GM19328 (cell line): ENCODE data around the gene MYBBP1A.
A peak's percentile ranks its signal among the peaks of the same experiment; 100 is the strongest.
"Not testable (repeated sequence)": the region's sequence is repeated elsewhere in the genome, so short reads cannot be mapped to it uniquely, and the experiment has no call there.

Experiments
- ATAC-seq: cut with Tn5 transposase; IDR thresholded peaks from one replicate; pipeline ENCODE4 v1.9.1; 2021; ENCODE audit warnings: mild to moderate bottlenecking, moderate library complexity; ENCODE audit not compliant: unreplicated experiment

MYBBP1A gene, protein sequence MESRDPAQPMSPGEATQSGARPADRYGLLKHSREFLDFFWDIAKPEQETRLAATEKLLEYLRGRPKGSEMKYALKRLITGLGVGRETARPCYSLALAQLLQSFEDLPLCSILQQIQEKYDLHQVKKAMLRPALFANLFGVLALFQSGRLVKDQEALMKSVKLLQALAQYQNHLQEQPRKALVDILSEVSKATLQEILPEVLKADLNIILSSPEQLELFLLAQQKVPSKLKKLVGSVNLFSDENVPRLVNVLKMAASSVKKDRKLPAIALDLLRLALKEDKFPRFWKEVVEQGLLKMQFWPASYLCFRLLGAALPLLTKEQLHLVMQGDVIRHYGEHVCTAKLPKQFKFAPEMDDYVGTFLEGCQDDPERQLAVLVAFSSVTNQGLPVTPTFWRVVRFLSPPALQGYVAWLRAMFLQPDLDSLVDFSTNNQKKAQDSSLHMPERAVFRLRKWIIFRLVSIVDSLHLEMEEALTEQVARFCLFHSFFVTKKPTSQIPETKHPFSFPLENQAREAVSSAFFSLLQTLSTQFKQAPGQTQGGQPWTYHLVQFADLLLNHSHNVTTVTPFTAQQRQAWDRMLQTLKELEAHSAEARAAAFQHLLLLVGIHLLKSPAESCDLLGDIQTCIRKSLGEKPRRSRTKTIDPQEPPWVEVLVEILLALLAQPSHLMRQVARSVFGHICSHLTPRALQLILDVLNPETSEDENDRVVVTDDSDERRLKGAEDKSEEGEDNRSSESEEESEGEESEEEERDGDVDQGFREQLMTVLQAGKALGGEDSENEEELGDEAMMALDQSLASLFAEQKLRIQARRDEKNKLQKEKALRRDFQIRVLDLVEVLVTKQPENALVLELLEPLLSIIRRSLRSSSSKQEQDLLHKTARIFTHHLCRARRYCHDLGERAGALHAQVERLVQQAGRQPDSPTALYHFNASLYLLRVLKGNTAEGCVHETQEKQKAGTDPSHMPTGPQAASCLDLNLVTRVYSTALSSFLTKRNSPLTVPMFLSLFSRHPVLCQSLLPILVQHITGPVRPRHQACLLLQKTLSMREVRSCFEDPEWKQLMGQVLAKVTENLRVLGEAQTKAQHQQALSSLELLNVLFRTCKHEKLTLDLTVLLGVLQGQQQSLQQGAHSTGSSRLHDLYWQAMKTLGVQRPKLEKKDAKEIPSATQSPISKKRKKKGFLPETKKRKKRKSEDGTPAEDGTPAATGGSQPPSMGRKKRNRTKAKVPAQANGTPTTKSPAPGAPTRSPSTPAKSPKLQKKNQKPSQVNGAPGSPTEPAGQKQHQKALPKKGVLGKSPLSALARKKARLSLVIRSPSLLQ (N-terminal part only)

DNA sequence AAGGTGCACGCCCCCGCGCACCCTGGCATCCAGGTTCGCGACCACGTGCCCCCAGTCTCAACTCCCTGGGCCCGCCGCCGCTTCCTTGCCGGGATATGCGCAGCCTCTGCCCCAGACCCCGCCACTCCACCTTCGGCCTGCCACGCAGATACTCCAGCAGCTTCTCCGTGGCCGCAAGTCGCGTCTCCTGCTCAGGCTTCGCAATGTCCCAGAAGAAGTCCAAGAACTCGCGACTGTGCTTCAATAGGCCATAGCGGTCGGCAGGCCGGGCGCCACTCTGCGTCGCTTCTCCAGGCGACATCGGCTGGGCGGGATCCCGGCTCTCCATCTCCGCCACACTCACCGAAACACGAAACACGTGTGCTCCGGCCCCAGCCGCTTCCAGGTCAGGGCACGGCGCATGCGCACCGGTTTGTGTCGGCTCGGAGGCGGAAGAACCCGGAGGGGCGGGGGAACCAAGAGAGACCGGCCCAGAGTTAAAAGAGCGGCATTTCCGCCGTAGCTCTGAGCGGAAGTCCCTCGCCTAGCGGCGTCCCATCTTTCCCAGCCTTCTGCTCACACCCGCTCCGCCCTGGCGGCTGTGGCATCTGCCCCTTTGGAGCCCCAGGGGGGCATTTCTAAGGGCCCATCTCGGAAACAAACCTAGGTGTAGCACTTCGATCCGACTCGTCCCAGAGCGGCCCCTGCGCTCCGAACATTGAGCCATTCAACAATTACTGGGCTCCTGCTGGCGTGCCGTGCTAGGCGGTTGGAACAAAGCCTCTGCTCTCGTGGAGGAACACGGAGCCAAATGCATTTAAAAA is at the start of gene MYBBP1A:
Gene MYBBP1A (minus strand): TSS at position 388 of the 803 bp plus-strand sequence. CDS start 60 bp downstream, at position 328.
- peak; percentile 77 for ATAC-seq

DNA sequence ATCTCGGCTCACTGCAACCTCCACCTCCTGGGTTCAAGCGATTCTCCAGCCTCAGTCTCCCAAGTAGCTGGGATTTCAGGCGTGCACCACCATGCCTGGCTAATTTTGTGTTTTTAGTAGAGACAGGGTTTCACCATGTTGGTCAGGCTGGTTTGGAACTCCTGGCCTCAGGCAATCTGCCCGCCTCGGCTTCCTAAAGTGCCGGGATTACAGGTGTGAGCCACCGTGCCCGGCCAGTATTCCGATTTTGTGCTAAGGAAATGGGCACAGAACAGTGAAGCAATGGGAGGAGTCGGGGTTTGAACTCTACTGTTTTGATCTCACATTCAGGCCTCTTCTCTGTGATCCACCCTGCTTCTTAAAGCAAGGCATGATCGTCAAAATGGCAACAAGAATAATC is 49.6 kb upstream of the MYBBP1A start:
- ATAC-seq: not testable (repeated sequence)

DNA sequence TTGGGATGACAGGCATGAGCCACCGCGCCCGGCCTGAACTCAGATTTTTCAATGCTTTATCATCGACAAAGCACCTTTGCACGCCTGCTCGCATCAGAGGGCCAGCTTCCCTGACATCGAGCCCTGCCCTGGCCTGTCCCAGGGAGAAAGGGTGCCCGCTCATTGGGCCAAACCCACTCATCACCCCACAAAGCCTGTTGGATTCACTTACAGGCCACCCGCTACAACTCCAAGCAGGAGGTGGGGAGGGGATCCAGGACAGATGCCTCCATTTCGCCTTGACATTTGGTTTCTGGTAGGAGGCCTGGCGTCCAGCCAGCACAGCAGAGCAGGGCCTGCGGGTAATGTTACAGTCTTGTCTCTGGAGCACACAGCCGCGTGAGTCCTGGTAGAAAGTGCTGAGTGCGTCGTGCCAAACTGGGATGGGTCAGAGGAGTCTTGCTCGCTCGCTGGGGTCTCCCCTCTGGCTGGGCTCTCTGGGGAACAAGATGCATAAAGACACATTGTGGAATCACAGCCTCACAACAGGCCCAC is 49.0 kb upstream of the MYBBP1A start:
- no peak for ATAC-seq

DNA sequence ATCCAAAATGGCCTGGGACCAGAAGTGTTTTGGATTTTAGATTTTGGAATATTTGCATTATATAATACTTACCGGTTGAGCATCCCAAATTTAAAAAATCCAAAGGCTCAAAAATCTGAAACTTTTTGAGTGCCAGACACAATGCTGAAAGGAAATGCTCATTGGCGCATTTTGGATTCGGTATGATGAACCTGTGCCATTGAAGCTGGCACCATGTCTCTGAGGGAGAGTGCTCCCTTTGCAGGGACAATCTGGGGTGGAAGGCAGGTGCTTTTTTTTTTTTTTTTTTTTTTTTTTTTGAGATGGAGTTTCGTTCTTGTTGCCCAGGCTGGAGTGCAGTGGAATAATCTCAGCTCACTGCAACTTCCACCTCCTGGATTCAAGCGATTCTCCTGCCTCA is 46.9 kb upstream of the MYBBP1A start:
- no peak for ATAC-seq

DNA sequence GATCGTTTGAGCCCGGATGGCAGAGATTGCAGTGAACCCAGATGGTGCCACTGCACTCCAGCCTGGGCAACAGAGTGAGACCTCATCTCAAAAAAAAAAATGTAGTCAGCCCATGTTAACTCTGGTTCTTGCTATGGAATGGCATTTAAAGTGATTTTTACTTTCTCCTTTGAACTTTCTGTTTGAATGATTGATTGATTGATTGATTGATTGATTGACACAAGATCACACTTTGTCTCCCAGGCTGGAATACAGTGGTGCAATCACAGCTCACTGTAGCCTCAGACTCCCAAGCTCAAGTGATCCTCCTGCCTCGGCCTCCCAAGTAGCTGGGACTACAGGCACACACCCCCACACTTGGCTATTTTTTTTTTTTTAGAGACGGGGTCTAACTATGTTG is 46.1 kb upstream of the MYBBP1A start:
- no peak for ATAC-seq

DNA sequence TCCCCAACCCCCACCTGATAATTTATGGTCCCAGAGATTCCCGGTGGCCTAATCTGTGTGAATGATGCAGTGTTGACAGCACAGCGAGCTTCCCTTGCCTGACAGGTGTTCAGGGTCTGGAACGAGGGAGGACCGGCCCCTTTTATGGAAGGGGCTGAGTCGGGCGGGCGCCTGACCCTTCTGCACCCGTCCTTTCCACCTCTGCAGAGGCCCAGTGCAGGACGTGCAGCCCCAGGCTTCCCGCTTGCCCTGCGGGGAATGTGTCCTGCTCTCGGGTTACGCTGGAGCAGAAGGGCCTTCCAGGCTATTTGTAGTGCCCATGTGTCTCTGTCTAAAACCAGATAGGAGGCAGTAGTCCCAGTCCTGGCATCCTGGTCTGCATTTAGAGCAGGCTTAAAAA is 45.4 kb upstream of the MYBBP1A start:
- ATAC-seq: no peak

DNA sequence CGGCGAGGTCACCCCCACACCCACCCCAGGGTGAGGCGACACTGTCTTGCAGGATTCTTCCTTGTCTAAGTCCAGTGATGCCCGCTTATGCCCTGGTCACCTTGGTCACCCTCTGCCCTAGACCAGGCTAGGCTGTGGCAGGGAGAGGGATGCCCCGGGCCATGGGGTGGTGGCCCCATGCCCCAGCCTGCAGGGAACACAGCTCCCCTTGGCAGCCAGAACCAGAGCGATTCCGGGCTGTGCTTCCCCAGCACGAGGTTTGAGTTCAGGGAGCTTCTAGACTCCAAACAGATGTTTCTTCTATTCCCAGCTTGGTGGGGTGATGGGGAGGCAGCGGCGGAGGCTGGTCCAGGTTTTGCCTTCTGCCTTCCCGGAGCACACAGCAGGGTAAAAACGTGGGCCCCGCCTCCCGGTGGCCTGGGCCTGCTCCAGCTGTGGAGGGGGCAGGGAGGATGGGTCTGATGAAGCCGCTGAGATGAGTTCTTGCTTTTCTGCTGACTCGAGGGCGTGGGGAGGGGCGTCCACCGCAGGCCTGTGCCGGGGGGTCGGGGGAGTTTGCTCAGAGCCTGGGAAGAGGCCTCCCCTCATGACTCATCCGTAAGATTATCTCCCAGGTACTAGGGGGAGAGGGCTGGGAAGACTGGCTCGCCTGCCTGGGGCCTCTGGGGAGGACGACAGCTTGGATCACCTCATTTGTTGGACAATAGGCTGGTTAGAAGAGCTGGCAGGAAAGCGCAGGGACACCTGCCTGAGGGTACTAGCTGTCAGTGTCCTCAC is 44.5 kb upstream of the MYBBP1A start:
- no peak for ATAC-seq

DNA sequence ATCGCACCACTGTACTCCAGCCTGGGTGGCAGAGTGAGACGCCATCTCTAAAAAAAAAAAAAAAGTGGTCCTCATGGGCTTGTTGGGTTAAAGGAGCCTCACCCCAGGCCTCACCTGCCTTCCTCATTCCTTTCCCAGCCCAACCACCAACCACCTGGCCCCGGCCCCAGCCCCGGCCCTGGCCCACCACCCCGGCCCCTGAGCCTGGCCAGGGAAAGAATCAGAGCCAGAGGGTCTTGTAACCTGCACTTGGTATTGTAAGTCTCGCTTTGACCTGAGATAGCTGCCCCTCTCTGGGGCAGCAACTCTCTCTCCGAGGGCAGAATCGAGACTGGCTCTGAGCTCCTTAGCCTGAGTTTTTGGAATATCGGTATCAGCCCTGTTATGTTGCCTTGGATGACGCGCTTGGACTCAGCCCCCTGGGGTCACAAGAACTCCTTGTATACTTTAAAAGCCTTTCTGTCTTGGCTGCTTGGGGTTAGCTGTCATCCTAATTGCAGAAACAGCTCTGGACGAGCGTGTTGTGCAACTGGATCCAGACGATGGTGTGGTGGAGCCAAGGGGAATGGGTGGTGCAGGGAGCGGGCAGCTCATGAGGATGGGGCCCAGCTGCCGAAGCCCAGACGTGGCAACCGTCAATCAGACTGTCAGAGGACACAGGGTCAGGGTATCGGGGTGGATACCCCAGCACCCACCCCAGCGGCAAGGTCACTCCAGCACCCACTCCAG is 43.8 kb upstream of the MYBBP1A start:
- no peak for ATAC-seq

- no peak for ATAC-seq
These were observed 42.8 kb upstream of the MYBBP1A start for GRCh38 chr17:4597975-4598374.

DNA sequence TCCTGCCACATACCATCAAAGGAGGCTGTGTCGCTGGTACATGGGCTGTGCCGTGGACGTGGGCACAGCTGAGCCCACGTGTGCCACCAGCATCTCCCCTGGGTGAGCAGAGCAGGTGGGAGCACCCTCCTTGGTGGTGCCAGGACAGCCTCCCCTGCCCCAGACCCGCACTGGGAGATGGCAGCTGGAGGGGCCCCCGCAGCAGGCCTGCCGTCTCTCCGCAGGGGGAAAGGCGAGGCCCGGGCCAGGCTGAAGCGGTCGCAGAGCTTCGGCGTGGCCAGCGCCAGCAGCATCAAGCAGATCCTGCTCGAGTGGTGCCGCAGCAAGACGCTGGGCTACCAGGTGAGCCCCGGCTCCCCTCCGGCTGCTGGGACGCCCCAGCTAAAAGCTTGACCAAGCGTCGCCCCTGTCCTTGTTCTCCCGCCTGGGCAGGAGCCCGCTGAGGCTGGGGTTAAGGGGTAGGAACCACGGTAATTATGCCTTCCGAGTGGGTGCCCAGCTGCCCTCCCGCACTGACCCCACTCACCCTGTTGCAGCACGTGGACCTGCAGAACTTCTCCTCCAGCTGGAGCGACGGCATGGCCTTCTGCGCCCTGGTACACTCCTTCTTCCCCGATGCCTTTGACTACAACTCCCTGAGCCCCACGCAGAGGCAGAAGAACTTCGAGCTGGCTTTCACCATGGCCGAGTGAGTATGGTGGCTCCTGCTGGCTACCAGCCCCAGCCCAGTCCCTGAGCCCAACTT is 41.6 kb upstream of the MYBBP1A start:
- no peak for ATAC-seq

DNA sequence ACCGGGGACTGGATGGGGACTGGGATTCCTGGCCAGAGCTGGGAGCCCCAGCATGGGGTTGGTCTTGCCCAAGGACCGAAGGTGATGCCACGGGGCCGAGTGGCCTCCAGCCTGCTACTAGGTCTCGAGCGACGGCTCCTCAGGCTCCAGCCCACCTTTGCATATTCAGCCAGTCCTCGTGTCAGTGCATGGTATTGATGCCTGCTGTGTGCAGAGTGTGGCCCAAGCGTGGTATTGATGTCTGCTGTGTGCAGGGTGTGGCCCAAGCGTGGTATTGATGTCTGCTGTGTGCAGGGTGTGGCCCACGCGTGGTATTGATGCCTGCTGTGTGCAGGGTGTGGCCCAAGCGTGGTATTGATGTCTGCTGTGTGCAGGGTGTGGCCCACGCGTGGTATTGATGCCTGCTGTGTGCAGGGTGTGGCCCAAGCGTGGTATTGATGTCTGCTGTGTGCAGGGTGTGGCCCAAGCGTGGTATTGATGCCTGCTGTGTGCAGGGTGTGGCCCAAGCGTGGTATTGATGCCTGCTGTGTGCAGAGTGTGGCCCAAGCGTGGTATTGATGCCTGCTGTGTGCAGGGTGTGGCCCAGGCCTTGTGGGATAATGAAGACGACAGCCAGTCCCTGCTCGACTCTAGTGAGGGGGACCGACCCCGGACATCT is 40.6 kb upstream of the MYBBP1A start:
- not testable (repeated sequence) for ATAC-seq

GRCh38 chr17:4594931-4595684 is 39.9 kb upstream of the MYBBP1A start:
- no peak for ATAC-seq

DNA sequence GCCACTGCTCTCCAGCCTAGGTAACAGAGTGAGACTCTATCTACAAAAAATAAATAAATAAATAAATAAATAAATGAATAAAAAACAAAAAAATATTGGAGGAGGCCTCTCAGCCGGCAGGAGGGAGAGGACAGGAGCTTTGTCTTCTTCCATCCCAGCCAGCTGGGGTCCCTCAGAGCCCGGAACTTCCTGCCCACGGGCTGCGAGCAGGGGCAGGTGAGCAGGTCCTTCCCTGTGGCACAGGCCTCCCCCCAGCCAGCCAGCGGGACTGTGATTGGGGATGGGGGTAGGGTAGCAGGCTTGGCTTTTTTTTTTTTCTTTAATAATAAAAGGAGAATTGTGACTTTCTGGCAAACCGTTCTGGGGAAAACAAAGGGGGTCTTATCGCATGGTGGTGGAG is 39.2 kb upstream of the MYBBP1A start:
- no peak for ATAC-seq

DNA sequence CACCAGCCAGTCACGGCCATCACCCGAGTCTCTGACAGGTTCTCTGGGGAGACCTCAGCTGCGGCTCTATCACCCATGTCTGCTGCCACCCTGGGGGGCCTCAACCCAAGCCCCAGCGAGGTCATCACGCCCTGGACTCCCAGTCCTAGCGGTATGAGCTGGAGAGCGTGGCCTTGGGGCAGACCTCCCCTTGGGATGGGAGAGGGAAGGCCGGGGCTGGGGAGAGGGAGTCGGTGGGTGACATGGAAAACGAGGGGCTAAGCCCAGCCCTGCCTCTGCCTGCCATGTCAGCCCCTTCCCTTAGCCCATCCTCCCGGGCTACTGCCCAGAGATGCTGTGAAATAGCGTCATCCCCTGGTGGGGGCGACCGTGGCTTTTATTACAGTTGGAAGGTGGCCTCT is 37.8 kb upstream of the MYBBP1A start:
- no peak for ATAC-seq

DNA sequence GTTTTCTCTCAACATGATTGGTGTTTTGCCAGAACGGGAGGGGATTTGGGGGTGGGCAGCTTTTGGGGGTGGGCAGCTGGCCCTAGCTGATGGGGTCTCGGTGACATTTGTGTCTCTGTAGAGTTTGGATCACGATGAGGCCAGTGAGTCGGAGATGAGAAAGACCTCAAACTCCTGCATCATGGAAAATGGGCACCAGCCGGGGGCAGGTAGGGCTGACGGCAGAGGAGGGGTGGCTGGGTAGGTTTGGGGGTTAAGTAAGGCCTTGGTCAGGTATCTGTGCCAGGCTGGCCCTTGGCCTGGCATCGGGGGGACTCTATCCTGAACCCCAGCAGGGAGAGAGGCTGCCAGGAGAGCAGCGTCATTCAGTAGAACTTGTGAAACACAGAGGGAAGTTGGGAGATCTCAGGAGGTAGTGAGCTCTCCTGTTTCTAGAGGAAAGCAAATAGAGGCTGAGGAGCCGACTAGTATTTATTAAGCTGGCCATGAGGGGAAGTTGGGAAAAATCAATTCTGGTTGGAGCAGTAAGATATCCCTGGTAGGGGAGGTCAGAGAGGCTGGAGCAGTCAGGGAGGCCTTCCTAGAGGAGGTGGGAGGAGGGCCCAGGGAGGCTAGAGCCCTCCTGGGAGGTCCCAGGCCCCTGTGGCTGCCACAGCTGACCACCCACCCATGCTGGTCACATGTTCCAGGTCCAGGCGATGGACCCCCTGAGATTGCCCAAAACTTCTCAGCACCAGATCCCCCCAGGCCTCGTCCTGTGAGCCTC is 37.2 kb upstream of the MYBBP1A start:
- no peak for ATAC-seq

GRCh38 chr17:4591529-4591928 is 36.3 kb upstream of the MYBBP1A start:
- no peak for ATAC-seq
